Panc1 (cell line): ENCODE measurements around the gene GLCCI1.

Source experiments
- CTCF ChIP-seq: fragments of 450-650 bp; IDR thresholded peaks from 2 replicates; pipeline ENCODE4 v1.5.1; 2017; ENCODE audit warnings: mild to moderate bottlenecking
- POLR2AphosphoS5 ChIP-seq: IDR thresholded peaks from 2 replicates; pipeline ENCODE4 v1.6.1; 2012; ENCODE audit warnings: mild to moderate bottlenecking, low read depth, low read length, moderate library complexity
- REST ChIP-seq, 2 experiments: IDR thresholded peaks; 2 replicates each; pipeline ENCODE4 v1.6.1; 2011 to 2012; ENCODE audit warnings: low read depth in 2 of 2, control low read depth in 1 of 2, low read length in 1 of 2, mild to moderate bottlenecking in 1 of 2, moderate library complexity in 1 of 2; ENCODE audit not compliant: insufficient read depth in 1 of 2
- SIN3A ChIP-seq: IDR thresholded peaks from 2 replicates; pipeline ENCODE4 v1.6.1; 2012; ENCODE audit warnings: low read depth, mild to moderate bottlenecking, low read length, moderate library complexity, borderline replicate concordance; ENCODE audit not compliant: insufficient read depth
- TCF7L2 ChIP-seq: IDR thresholded peaks from 2 replicates; pipeline ENCODE4 v1.6.1; 2011; ENCODE audit warnings: mild to moderate bottlenecking, low read depth, low read length, inconsistent platforms

GRCh38 chr7:7944619-7945282 is 23.8 kb upstream of the GLCCI1 start:
- TF ChIP-seq CTCF (no peak), SIN3A (no peak), POLR2AphosphoS5 (no peak), REST (IDR thresholded peaks at IDR 0.05; ENCODE audit: insufficient read depth in 1 of 2, low read depth in 2 of 2, low read length in 1 of 2) (no peak), TCF7L2 (no peak)
